ENCODE measurements around the gene DNAJA4.

DNAJA4 gene

DNA sequence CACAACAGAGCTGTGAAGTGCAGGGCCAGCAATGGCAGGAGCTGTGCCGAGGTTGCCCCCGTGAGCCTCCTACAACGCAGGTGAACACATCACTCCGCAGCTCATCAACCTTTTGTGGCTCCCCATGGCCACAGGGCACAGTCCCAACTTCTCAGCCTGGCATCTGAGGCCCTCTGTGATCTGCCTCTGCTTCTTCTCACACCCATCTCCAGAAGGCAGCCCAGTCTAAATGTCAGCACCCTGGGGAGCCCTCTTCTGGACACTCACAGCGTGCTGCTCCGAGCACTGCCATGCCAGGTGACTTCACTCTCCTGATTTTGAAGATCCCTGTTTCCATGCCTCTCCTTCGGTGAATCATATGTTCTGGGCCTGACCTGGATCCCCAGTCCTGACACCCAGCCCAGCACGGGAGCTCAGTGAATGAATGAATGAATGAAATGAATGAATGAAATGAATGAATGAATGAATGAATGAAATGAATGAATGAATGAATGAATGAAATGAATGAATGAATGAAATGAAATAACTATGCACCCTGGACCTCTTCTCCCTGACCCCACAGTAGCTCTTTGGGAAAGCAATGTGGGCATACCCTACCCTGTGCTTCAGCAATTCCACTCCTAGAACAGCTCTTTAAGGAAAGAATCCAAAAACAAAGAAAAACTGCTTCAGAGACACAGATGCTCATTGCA lies 52.9 kb downstream of the DNAJA4 start:
- DNase-seq, result no peak

DNA sequence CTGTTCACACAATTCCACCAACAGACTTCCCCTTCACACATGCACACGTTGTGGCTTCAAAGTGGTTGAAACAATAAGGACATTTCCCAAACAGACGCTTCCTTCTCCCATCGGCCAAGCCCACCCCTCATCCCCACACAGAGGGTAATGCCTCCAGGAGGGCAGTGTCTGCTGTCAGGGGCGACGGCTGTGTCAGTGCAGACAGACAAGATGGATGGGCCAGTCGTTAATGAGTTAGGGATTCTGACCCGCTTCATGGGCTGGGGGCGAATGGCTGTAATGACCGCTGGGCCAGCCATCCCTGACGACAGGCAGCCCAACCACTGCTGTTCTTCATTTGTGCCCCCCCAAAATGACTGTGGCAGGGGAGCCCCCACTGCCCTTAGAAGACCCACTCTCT lies 55.2 kb downstream of the DNAJA4 start:
- DNase-seq, result no peak

DNA sequence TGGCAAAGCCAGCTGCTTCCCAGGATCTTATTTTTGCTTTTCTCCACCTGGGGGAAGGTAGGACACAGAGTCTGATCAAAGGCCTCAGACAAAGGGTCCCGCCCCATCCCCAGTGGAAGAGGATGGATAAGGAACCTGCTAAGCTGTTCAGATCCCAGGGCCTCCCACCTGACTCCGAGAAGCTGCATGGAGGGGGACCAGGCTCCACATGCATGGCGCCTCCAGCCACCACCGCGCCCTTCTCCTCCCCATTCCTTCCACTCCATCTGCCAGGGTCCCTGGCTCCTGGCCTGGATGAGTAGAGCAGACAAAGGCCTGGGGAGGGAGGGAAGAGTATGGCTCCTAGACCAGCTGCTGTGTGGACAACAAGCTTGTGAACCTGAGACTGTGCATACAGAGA lies 55.8 kb downstream of the DNAJA4 start:
- no peak for DNase-seq

DNA sequence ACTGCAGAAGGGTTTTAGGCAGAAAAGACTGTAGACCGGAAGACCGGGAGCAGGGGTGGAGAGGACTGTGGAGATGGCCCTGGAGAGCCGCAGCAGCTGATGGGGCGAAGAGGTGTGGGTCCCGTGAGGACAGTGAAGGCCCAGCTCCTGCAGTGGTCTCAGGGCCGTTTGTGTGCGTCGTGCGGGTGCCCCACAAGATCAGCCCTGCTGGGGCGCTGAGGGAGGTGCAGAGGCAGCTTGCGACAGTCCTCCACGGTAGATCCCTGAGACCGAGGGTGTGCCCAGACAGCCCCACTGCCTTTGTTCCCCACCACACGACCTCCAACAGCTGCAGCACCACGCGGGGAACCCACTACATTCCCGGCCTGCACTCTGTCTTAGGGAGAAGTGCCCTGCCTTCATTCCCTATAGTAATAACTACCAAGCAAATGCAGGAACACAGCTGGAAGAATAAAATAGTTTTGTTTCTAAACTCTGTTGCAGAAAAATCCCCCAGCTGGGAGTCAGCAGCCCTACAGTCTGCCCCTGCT lies 56.7 kb downstream of the DNAJA4 start:
- no peak for DNase-seq

DNA sequence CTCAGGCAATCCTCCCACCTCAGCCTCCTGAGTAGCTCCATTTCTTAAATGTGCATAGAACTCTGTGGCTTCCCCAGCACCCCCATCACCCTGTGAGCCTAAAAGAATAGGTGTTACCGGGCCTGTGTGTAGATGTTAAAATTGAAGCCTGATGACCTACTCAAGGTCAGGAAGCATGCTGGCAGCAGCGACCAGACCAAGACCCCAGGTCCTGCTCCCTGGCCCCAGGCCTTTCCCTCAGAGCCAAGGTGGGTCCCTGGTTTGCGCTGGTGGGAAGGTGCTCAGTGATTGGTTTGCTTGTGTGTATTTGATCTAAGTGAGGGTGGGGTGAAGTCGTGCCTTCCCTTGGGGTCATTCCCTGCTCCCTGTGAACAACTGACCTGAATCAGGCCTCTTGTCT lies 57.4 kb downstream of the DNAJA4 start:
- DNase-seq, result no peak

DNA sequence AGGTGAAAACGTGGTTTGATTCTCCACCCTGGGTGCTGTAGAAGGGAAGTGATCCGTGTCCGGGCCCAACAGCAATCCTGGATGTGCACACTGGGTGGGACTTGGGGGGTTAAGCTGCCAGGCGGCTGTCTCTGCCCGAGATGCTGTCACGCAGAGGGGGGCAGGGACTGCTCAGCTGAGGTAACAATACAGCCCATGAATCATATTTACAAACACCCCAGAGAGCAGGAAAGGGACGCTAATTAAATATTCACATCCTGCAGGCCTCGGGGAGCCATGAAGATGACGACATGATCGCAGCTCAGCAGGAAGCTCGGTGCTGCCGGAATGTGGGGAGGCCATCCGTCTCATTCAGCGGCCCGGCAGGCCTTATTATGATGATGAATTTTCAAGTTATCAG lies 57.9 kb downstream of the DNAJA4 start:
- no peak for DNase-seq

DNA sequence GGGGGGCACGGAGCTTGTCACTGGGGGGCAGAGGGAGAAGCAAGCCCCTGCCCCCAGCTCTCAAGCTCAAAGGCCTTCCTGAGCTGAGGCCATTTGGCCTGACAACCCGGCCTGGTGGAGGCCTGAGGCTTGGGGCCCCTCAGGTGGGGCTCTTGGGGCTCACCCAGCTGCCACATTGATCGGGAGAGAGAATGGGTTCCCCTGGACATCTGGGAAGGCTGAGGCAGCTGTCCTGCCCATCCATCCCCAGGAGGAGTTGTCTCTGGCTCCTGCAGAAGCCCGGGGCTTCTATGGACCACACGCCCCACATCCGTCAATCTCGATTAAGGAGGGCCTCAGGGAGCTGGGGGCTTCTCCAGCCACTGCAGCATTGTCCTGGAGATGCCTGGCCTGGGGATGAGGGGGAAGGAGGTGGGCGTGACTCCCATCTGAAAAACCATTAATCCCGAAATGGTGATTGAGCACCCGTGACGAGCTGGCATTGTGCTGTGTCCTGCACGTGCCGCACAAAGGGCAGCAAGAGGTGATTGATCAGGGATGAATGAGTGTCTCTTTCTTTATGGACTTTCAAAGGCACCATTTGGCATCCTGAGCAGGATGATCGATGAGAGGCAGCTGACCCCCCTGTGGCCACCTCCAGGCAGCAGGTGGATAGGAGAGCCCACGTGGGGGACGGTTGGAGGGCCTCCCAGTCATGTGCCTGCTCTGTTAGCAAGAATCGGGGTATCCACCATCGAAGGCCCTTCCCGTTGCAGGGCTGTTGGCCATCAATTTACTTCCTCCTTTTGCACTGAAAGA lies 58.6 kb downstream of the DNAJA4 start:
- DNase-seq, result no peak

DNA sequence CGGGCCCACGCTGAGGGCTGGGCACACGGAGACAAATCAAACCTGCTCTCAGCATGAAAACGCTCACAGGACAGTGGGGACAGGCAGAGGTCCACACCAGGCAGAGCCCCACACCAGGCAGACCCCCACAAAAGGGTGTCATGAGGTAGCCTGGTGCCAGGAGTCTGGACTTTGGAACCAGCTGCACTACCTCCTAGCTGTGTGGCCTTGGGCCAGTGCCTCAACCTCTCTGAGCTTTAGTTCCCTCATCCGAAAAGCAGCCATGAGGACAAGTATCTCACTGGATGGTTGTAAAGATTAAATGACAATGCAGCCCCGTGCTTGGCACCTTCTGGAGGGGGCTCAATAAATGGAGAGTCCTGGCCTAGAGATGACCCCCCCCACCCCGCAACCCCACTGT lies 59.3 kb downstream of the DNAJA4 start:
- DNase-seq, result no peak

DNA sequence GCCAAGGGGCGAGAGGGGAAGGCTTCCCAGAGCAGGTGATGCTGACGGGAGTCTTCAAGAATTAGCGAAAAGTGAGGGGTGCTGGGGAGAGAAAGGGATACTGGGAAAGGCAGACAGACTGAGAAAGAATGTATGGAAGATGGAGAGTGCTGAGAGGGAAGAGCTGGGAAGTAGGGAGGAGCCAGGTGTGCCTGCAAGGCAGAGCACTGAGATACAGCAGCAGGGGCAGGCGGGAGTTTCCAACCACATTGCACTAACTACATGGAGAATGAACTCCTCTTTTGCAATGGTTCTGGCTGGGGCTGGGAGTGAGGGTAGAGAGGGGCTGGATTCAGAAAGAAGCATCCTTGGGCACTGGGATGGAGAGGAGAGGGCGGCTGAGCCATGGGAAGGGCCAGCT lies 59.8 kb downstream of the DNAJA4 start:
- DNase-seq, result no peak

DNA sequence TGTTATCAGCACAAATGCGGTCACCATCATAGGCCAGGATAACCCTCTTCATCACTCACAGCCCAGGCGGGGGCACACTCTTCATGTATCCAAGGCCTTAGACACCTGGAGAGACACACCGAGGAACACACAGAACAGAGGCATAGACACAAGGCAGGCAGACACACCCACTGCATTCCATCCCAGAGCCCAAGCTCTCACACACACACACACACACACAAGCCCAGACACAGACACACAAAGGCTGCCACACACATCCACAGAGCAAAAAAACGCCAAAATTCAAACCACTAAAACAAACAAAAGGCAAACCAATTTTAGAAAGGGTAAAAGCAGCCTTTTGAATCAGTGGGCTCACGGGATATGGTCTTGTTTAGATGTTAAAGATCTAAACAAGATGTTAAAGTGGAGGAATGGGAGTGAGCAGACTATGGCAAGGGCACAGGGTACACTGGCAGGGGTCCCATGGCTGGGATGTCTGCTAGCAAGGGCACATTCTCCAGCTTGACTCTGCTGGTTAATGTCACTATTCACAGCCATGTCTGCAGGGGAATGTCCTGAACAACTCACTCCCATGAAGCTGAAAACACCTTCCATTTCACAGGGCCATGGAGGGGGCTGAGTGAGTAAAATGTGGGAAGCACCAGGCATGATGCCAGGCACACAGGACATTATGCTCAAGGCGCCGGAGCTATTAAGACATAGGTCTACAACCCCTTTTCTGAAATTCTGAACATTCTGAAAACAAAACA lies 60.9 kb downstream of the DNAJA4 start:
- no peak for DNase-seq

DNA sequence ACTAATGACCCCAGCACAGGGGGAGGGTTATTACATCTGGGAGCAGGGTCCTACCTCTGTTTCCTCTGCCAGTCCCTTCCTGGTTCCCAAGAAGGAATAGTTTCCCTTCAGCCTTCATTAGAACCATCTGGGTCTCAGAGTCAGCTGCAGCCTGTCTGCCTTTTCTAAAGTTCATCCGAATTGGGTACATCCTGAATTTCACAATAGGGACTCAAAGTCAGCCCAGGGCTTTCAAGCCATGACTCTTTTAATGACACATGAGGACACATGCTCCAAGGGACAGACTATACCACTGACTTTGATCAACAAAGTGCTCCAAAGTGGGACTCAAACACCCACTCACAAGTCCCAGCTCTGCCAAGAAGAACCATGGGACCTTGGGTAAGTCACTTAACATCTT lies 63.1 kb downstream of the DNAJA4 start:
- DNase-seq, result no peak

DNA sequence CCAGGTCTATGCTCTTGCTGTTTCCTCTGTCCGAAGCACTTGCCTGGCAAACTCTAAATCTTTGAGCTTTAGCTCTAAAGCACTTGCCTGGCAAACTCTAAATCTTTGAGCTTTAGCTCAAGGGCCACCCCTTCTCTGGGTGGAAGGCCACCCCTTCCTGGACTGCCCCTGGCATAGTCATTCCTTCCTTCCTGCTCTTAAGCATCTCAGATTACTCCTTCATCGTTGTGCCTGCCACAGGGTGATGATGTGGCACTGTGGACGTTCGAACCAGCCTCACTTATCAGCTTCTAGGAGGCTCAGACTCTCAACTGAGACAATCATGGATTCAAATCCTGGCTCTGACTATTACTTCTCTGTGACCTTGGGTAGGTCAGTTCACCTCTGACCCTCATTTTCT lies 65.3 kb downstream of the DNAJA4 start:
- DNase-seq, result no peak
